Adrenal gland (tissue), 5 donors: ENCODE measurements around the gene PACS1.

Source experiments
- CTCF ChIP-seq, 6 experiments: fragments of 450-650 bp in 4 of 6; fragments of 200-600 bp in 2 of 6; sonication (generic) in 1 of 6; IDR thresholded peaks; 1 replicate in 5 of 6; 2 replicates in 1 of 6; pipeline versions ENCODE4 v1.5.1 to v1.8.0; 2016 to 2021; ENCODE audit warnings: antibody characterized with exemption in 6 of 6, mild to moderate bottlenecking in 2 of 6, moderate library complexity in 1 of 6
- POLR2A ChIP-seq, 2 donors: fragments of 450-650 bp; IDR thresholded peaks; one replicate each; pipeline ENCODE4 v1.6.1; 2017; ENCODE audit warnings: antibody characterized with exemption in 2 of 2, mild to moderate bottlenecking in 2 of 2, moderate library complexity in 1 of 2
- donor health status: DM: no; HTN: no; CAD: no.

GRCh38 chr11:66124564-66124963, 54.5 kb downstream of the PACS1 start:
- TF ChIP-seq POLR2A (IDR thresholded peaks at IDR 0.05) (no peak), CTCF (IDR thresholded peaks at IDR 0.05) (no peak)
